HUDEP-2 (cell line): Measurements from ENCODE around the gene FAM193B.

ENCODE experiments used
- DNase-seq, 76 experiments: peaks; one replicate each; lab custom pipeline; 2025; ENCODE audit not compliant: unreplicated experiment in 76 of 76; lab: John Stamatoyannopoulos, UW

Gene FAM193B

DNA sequence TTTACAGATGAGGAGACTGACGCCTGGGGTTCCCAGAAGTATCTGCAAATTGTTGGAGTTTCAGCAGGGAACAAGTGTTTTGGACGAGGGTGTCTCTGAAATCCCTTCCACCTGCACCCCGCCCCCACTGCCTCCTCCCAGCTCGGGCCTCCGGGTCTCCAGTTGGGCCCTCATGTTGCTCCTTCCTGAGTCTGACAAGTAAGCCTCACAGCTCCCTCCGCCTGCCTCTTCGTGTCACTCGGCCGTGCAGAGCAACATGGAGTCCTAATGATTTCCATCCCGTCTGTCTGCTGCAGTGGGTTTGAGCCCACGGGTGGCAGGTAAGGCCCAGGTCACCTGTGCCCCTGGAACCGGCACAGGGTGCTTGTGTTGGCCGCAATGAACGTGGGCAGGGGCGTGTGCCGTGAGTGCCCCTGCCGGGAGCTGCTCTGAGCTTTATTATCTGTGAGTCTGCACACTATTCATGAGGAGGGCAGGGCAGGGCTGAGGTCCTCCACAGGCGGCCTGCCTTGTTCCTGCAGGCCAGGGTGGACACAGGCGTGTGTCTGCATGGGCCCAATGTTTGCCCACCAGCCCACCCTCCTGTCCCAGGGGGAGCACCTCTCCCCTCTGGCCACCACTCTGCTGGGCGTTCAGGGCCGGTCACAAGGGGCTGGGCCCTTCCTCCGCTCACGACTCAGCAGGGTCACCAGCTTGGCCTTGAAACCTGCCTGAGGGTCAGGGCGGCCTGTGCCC lies 50.8 kb downstream of the FAM193B start:
- no peak for DNase-seq

DNA sequence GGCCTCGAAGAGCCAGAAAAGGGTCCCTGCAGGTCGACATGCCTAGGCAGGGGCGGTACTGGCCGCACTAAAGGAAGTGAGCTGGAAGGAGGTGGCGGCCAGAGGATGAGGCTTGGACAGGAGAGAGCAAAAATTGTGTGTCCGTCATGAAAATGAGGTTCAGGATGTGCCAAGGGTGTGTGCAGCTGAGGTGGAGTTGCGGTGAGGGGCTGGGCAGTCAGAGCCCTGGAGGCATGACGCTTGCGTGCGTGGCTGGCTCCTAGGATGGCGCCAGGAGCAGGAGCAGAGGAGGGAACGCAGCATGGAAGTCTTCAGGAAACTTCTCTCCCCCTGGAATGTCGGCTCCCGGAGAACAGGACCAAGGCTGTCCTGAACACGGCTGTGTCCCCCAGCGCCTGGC lies 51.5 kb downstream of the FAM193B start:
- DNase-seq, result no peak

DNA sequence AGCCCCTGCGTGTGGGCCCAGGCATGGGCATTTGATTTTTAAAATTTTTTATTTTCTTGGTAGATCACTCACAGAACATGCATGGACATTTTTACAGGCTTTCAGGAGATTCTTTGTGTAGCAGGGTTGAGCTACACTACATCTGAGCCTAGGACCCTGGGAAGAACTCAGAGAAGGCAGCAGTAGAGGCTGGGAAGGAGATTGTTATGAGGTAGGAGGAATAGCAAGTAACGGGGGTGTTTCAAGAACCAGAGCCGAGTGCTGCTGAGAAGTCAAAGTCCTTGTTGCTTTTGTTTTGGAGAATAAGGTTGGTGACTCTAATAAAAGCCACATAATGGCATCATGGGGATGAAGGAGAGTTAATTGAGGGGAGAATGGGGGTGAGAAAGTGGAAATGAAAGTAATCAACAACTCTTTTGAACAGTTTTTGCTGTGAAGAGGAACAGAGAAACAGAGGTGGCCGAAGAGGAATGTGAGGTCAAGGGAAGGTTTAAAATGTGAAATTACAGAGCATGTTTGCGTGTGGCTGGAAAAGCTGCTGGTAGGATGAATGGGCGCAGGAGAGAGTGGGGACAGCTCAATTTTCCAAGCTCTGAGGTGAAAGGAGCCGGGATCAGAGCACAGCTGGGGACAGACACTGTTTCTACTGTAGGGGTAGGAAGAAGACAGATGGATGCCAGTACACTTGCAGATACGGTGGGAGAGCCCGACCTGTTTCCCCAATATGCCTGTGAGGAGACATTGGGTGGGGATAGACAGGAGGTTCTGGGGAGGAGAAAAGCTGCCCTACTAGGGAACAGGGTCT lies 52.3 kb downstream of the FAM193B start:
- no peak for DNase-seq

DNA sequence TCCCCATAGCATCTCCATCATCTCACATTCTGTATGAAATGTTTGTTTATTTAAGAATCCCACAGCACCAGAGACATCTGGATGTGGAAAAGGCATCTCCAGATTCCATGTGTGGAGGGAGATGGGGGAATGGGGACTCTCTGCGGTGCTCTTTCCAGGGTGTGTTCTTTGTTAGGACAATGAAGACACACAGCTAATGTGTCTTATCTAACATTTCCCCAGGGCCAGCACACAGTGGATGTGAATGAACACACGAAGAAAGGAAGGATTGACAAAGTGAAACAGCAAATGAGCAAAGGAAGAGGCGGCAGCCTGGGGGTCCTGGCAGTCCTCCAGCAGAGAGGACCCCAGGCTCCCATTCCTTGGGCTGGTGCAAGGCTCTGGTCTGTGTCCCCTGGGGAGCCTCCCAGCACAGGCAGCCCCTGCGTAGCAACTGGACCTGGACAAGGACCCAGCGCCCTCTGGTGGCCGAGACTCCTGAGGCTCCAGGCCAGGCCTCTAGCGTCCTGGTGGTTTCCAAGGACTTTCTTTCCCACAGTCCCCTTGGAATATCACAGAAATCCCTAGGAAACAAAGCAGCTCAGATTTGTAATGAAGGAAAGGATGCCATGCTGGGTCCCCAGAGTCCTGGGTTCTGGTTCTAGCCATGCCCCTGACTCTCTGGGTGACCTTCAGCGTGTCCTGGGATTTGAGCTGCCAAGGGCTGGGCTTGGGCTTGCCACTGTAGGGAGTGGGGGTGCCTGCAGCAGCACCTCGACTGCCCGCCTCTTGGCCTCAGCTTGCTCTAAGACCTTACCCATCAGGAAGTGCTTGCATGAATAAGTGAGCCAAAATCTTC lies 53.5 kb downstream of the FAM193B start:
- DNase-seq, result peak in 69 of 76 experiments; percentile 14 to 85 (median 64)

DNA sequence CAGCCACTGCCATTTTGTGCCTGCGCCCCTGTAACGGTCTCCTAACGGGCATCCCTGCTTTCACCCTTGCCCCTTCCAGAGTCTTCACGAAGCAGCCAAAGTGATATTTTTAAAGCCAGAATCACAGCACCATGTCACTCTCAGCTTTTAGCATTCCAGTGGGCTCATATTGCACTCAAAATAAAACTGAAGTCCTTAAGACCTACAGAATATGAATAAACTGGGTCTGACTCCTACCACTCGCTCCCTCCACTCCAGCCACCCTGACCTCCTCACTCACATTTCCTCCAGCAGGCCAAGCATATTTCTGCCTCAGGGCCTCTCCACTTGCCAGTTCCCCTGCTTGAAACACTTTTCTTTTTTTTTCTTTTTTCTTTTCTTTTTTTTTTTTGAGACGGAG lies 54.5 kb downstream of the FAM193B start:
- DNase-seq, result no peak

DNA sequence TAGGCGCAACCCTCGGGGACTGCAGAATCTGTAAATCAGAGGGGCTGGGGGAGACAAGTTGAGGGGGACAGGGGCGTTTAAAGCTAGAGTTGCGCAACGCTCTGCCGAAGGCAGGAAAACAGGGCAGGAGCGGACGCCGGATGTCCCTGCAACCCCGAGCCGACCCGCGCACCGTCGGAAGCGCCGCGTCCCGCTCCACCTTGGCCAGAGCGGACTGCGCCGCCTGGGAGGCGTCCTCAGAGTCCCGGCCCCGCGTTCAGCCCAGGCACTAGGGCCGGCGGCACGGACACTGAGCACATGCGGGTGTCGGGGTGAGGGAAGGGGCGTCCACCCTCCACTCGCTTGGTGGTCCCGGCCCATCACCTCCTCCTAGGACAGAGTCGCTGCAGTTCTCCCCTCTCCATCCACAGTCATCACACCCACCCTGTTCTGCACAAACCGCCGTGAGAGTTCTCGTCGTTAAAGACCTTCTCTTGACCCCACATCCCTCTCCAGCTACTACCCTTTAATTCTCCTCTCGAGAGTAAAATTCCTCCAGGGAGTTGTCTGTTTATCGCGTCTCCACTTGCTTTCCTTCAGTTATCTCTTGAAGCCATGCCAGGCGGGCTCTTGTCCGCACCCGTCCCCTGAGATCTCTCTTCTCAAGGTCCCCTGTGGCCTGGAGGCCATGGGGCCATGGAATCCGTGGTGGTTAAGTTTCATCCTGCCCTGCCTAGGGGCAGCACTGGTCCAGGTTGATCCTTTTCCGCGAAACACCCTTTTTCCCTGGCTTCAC lies 56.2 kb downstream of the FAM193B start:
- DNase-seq, result peak in 33 of 76 experiments; percentile 8 to 61 (median 28)

DNA sequence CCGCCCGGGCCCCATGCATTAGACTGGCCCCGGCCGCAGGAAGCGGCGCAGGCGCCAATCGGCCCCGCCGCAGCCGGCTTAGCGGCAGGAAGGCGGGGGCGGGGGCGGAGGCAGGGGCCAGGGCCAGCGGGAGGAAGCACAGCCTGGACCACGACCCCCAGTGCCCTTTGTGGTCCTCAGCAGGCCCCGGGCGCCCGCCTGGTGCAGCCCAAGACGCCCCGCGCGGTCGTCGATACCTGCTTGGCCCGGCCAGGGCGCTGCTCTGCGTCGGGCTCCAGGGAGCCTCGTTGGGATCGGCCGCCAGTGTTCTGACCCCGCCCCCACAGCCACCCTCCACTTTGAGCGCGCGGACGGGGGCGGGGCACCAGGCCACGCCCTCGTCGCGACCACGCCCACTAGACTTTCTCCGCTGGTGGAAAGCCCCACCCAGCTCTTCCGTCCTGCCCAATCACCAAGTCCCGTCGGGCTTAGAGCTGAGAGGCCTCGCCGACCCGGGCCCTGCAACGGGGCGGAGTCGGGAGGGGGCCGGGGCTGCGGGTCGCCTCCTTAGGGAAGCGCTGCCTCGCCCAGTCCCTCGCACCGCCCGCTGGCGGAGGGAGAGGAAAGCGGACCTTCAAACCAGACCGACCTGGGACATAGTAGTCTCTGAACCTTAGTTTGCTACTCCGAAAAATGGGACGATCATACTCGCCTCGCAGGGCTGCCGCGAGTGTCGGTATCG lies 56.9 kb downstream of the FAM193B start, which contains the start of gene PDLIM7:
Gene PDLIM7, minus strand, starts transcription at position 313 of the 721 bp plus-strand sequence. CDS start 1,092 bp downstream, outside the sequence.
- peak in 74 of 76 experiments; percentile 56 to 96 (median 91) for DNase-seq

DNA sequence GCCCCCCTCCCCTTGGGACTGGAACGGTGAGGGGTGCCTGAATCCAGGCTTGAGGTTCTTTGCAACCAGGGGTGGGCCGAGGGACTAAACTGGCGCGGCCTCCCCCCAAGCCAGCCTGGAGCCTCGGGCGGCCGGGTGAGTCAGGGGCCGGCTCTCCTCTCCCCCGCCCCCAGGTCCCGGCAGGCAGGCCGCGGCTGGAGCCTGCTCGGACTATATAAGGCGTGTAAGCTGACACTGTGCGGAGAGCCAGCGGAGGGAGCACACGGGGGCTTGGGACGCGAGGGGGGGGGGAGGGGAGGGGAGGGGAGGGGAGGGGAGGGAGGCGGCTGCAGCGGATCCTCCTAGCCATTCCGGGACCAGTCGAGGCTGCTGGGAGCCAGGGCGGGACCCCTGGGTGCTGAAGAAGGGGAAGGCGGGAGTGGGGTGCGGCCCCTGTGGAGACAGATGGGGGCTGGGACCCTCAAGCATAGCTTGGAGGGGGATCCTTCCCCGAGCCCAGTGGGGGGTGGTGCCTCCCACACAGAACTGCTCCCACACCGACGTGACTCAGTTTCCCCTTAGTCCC lies 57.6 kb downstream of the FAM193B start:
- DNase-seq, result peak in 7 of 76 experiments; percentile 14 to 33 (median 19)

DNA sequence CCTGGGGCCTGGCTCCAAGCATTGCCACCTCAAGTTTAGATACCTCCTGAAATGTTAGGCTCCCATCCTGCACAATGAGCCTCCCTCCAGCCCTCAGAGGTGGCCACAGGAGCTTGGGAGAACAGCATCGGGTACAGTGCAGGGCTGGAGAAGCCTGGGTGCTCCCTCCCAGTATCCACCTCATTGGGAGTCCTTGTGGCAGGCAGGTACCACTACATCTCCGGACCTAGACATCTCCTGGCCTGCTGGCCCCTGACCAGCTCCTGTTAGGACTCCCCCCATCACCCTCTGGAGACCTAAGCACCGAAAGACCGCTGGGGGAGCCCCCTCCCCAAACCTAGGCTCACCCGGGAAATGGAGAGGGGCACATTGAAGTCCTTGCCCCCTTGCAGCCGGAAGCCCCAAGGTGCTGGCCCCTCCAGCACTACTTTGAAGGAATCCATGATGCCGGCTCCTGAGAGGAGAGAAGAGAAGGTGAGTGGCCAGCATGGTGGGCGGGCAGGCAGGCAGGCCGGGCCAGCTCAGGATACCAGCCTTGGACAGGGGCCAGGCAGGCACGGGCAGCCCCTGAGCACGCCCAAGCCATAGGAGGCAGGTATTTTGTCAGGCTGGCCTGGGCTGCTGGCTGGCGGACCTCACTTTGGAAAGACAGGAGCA lies 58.2 kb downstream of the FAM193B start:
- peak in 11 of 76 experiments; percentile 10 to 33 (median 23) for DNase-seq

DNA sequence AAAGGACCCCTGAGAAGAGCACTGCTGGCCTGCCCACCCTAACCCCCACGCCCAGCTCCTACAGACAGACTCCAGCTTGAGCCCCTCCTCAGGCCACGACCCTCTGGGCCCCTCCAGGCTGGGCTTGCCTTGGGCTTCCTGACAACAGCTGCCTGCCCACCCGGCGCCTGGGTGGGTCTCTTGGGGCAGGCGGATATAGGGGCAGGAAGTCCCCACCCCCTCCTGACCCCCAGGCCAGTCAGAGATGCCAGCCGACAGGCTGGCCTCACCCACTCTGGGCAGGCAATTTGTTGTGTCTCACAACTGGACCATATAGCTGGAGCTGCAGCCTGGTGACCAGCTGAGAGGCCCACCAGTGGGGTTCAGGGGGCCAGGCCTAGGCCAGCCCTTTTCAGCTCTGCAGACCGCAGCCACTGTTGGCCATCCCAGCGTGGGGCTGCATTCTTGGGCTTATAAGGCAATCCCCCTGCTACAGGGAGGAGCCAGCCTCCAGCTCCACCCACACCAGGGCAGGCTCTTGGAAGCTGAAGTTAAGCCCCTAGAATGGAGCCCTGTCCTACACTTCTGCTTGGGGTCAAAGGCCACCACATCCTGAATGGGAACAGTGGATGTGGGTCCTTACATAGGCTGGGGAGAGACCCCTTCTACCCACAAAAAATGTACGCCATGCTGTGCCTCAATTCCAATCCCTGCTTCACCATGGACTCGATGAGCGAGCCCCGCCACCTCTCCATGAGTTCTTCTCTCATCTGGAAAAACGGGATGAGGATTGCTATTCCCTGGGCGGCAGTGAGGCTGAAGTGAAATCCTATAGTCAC lies 58.9 kb downstream of the FAM193B start:
- peak in 1 of 76 experiments; percentile 21 for DNase-seq

DNA sequence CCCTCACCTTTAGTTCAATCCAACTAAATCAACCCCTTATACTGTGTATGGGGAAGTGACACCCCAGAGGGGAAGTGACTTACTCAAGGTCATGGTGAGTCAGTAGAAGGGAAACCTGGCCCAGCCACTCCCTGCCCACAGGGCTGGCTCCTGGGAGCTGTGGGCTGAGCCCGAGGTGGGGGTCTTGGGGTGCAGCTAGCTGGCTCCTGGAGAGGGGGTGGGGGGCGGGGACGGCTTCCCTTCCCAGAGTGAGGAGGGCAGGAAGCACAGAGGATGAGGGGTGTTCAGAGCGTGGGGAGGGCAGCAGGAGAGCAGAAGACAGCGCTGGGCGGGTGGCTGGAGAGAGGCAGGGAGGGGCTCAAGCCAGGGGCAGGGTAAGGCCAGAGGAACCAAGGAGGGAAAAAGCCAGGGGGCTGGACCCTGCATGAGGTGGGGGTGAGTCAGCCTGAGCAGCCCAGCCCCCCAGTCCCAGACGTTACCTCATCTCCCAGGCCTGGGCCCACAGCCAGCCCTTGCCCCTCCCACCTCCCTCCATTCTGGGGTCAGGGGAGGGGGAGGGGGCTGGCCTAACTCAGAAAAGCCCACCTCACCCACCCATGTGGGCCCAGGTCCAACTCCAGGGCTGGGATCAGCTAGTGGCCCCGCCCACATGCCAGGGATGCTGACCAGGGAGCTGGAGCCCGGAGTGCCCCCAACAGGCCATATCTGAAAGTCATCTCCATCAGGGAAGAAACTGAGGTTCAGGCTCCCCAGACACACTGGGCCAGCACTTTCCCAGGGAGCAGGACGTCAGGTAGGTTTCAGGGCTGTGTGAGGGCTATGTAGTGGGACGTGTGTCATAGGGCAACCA lies 59.8 kb downstream of the FAM193B start:
- peak in 10 of 76 experiments; percentile 12 to 45 (median 18) for DNase-seq

DNA sequence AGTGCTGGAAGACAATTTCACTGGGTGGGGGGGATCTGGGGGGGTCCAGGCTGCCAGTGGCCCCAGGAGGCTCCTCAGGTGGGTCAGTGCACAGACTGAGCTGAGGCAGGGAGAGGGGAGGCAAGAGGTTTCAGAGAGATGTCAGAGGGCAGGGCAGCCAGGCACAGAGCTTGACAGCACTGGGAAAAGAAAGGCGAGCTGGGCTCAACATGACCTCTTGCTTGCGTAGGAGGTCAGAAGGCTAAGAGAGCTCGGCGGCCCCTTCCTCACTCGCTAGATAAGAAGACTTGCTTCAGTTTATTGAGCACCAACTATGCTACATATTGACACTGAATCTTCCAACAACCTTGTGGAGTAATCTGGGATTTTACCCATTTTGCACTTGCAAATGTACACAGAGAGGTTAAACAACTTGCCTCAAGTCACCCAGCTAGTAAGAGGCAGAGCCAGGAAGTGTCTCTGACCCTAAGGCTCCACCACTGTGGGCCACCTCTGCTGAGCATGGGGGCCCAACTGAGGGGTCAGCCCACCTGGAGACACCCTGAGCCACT lies 60.5 kb downstream of the FAM193B start:
- no peak for DNase-seq

DNA sequence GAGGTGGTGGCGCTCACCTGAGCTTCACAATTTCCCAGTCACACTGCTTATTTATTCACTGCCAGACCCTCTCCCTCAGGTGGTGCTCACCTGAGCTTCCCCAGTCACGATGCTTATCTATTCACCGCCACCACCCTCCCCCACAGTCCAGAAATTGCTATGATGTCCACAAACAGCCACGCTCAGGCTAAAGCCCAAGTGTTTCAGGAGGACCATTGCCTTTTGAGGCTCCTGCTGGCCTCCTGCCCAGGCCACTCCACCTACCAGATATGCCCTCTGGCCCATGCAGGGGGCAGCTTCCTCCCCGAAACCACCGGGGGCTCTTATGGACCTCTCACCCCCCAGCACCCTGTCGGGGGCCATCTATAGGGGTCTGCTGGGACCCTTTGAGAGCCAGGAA lies 61.5 kb downstream of the FAM193B start:
- DNase-seq, result no peak

DNA sequence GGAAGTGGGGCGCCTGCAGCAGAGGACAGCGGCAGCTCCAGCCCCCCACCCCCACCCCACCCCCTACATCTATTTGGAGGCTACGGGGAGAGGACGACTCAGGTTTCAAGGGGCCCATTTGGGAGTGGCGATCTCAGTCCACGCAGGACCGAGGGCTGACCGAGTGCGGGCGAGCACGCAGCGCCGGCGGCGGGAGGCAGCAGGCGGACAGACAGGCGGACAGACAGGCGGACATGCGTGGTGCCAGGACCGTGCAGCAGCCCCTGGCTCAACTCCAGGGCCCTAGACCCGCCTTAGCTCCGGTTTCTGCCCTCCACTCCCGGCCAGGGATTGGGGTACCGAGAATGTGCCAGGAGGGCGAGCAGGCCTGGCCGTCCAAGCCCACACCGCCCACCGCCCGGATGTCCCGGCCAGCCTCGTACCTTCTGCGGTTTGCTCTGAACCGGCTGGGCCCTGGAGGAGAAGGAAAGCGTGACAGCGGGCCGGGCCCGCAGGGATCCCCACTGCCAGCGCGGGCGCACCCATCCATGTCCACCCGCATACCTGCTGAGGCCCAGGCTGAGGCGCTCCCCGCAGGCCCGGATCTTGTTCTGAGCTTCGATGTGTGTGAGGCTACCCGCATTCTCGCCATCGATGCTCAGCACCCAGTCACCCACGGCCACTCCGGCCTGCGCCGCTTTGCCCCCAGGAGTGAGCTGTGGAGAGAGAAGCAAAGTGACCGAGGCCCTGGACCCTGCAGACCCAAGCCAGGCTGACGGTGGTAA lies 62.2 kb downstream of the FAM193B start:
- no peak for DNase-seq

DNA sequence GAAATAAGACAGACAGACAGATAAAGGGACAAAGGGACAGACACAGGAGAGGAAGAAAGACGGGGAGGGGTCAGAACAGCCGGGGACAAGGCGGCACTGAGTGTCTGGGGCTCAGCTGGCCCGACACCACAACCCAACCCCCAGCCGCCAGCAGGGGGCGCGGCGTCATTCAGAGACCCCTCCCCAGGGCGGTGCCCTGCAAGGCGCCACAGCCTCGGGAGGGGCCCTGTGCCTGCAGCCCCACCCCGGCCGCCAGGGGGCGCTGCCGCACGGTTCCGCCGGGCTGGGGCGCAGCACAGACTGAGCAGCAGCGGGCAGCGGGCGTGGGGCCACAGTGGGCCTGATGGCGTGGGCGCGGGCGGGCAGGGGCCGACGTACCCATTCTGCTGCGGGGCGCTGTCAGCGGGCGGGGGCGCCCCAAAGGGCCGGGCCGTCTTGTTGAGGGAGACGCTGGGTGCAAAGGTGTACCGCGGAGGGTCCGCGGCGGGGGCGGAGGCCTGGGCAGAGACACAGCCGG lies 62.9 kb downstream of the FAM193B start:
- peak in 58 of 76 experiments; percentile 6 to 74 (median 44) for DNase-seq

DNA sequence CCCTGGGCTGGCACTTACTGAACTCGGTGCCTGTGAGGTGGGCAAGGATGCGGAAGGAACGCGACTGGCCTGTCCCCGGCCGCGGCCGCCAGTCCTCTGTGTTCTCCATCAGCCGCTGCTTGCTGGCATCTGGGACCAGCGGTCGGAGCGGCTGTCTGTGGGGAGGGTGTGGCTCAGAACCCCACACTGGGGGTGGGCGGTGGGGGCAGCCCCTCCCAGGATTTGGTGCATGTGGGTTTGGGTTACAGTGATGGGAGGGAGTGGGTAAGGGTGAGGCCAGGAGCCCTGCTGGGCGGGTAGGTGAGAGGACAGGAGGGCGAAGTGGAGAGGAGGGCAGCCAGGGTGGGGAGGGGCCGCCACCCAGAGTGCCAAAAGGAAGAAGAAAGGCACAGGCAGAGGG lies 63.4 kb downstream of the FAM193B start:
- no peak for DNase-seq
